Ovary (tissue), 9 donors: Measurements from ENCODE around the gene ALX3. TPM values are rescaled to one million over a fixed set of nuclear protein-coding genes. Genes with fewer than 3 reads are reported as not detected.

Experiments used
- DNase-seq, 5 donors: peaks; one replicate each; pipeline ENCODE4 v3.0.0-alpha.2; 2019 to 2020
- H3K27ac ChIP-seq, 2 donors: fragments of 200-600 bp; one replicate each; pipeline versions ENCODE4 v1.5.1 to v1.8.0; 2019 to 2022
- H3K27me3 ChIP-seq: fragments of 200-600 bp; one replicate; pipeline ENCODE4 v1.8.0; 2022
- H3K36me3 ChIP-seq: fragments of 200-600 bp; sonication (generic); one replicate; pipeline ENCODE4 v1.5.1; 2019
- H3K4me1 ChIP-seq: one replicate; pipeline ENCODE4 v1.8.1; 2013; ENCODE audit warnings: mild to moderate bottlenecking, moderate library complexity; ENCODE audit not compliant: insufficient read depth
- H3K4me3 ChIP-seq: fragments of 200-600 bp; sonication (generic); one replicate; pipeline ENCODE4 v1.5.1; 2017
- H3K9me3 ChIP-seq, 2 donors: fragments of 200-600 bp in 1 of 2; sonication (generic) in 1 of 2; one replicate each; pipeline versions ENCODE4 v1.5.1 to v1.8.1; 2013 to 2019; ENCODE audit warnings: mild to moderate bottlenecking in 1 of 2, moderate library complexity in 1 of 2
- CTCF ChIP-seq, 3 donors: fragments of 450-650 bp in 2 of 3; fragments of 200-600 bp in 1 of 3; IDR thresholded peaks; one replicate each; pipeline versions ENCODE4 v1.5.1 to v1.8.0; 2016 to 2022; ENCODE audit warnings: antibody characterized with exemption in 3 of 3, mild to moderate bottlenecking in 1 of 3
- EP300 ChIP-seq: sonication (generic); formaldehyde crosslinking; IDR thresholded peaks from one replicate; pipeline ENCODE4 v1.6.1; 2017; ENCODE audit warnings: antibody characterized with exemption
- POLR2A ChIP-seq: fragments of 450-650 bp; IDR thresholded peaks from one replicate; pipeline ENCODE4 v1.6.1; 2017; ENCODE audit warnings: antibody characterized with exemption, mild to moderate bottlenecking, moderate library complexity
- WGBS, 3 donors: extraction: QIAGEN DNeasy Blood & Tissue Kit in 1 of 3; methylation state at CpG; one replicate each; pipeline versions ENCODE4 v1.1.5 to v1.1.7; 2013 to 2017; 5-methylcytosine and 5-hydroxymethylcytosine counted together
- intact Hi-C, 4 donors: fragments of 100-400 bp; cut with DNase I; formaldehyde crosslinking; loops; one replicate each; pipeline versions ENCODE4 v1.11.0 to v1.15.1; 2022 to 2023
- polyA plus RNA-seq, 2 donors: library from polyadenylated mRNA; stranded (reverse); fragments of 200-250 nt in 1 of 2; fragments of 350-450 nt in 1 of 2; fragmentation: Illumina TruSeq in 1 of 2; extraction: RNeasy Lipid Tissue Mini Kit (QIAGEN cat#74804) in 1 of 2; gene quantifications; one replicate each; pipeline ENCODE4 v1.2.3, GENCODE V29; 2013 to 2014
- total RNA-seq, 7 donors: library from RNA; depleted of rRNA in 2 of 7; stranded (reverse); fragments of >200 nt in 2 of 7; fragmentation: NEBNext Ultra II Directional in 3 of 7; extraction: Animal tissue kit (Norgen Biotek cat#: 25700) in 3 of 7; gene quantifications; one replicate each; pipeline versions ENCODE4 v1.1.0 to v1.2.4, GENCODE V29; 2016 to 2023
- donor health status: DM: no; HTN: no; CAD: no; lungs with moderate emphysema.
- donor health status: DM: no; HTN: no; CAD: no.
- donor health status: Bipolar disorder and iron deficiency.
- donor health status: DM: yes; HTN: yes; CAD: no.
- donor health status: DM: no; HTN: no; CAD: no.
- donor health status: DM: yes; HTN: yes; CAD: no.

Gene ALX3
- total and polyA plus RNA-seq, 9 donors = 0.12 to 0.43 (median 0.36) TPM; not detected in 4

DNA sequence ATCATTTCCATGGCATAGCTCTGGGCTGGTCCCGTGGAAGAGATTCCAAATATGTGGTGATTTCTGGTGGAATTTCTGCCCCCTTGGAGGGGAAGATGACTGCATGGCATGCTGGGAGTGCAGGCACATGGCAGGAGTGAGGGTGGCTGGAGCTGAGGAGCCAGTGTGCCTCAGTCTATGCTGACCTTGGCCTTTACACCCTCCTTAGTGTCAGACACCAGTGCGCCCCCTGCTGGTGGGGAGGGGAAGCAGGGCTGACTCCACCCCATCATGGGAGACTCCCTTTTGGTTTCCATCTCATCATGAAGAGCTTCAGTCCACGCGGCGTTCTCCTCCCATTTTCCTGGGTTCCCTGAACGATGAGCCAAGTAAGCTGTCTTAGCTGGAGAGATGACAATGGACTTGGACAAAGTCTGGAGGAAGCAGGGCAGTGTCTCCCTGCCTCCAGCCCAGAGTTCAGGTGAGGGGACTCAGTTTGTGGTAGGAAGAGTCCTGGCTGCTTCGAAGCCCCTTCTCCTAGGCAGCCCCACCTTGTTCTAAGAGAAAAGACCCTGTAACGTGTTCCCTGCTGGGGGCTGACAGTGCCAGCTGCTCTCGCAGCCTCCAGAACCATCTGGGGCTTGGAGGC is 10.3 kb downstream of the ALX3 start:
- 84 to 87% (median 87%) methylated on average over 9 of the region's 9 CpGs for WGBS, 3 donors
- H3K9me3 ChIP-seq = no peaks in the 10 kb centered on the region
- intact Hi-C loops = no loop called here
- H3K27ac ChIP-seq = no peak overlapping the region
- peak in 1 of 5 donors; percentile 35 for DNase-seq
- TF ChIP-seq POLR2A = no peak
- TF ChIP-seq CTCF (IDR thresholded peaks at IDR 0.05) = peak in 1 of 3 donors; percentile 20
- no peaks in the 10 kb centered on the region for H3K36me3 ChIP-seq
- no peaks in the 10 kb centered on the region for H3K27me3 ChIP-seq
- H3K4me1 ChIP-seq = no peaks in the 10 kb centered on the region
- no peak overlapping the region for H3K4me3 ChIP-seq

- TF ChIP-seq POLR2A (no peak), CTCF (IDR thresholded peaks at IDR 0.05) (no peak), EP300 (no peak)
- intact Hi-C loops = loop anchor here in 2 of 4 donors (5.0 to 10.0 kb wide), 2 partner anchors 33 to 46 kb away; no protein-coding TSS in a partner anchor
- no peak overlapping the region for H3K27ac ChIP-seq
- no peaks in the 10 kb centered on the region for H3K27me3 ChIP-seq
- no peak for DNase-seq
- H3K36me3 ChIP-seq = no peaks in the 10 kb centered on the region
- no peaks in the 10 kb centered on the region for H3K9me3 ChIP-seq
- H3K4me1 ChIP-seq = no peaks in the 10 kb centered on the region
- H3K4me3 ChIP-seq = no peak overlapping the region
- WGBS, 3 donors = 68 to 83% (median 70%) methylated on average over 6 of the region's 6 CpGs
Measured at GRCh38 chr1:110059133-110059863, 11.2 kb downstream of the ALX3 start.

DNA sequence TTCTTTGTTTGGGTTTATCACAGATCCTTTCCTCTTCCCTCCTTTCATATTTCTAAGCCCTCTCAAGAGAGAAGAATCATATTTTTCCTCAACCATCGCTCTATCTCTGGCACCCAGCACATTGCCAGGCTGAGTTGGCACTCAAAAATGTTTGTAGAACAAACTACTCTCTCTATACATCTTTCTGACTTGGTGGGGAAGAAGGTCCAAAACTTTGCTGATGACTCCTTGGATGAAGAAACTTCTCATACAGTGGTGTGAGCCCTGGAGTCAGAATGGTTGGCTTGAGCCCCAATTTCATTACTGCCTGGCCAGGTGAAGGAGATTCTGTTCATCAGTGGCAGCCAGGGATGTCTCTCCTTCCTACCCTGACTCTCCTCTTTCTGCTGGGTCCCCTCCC is 11.9 kb downstream of the ALX3 start:
- no peak overlapping the region for H3K27ac ChIP-seq

More for the DNA sequence above, 11.9 kb downstream of the ALX3 start:
- Histone ChIP-seq H3K27me3 (no peaks in the 10 kb centered on the region), H3K9me3 (no peaks in the 10 kb centered on the region), H3K4me1 (no peaks in the 10 kb centered on the region), H3K36me3 (no peaks in the 10 kb centered on the region), H3K4me3 (no peak overlapping the region)
- no peak for DNase-seq
- intact Hi-C loops = loop anchor here in 2 of 4 donors (5.0 to 10.0 kb wide), 2 partner anchors 34 to 46 kb away; no protein-coding TSS in a partner anchor
- WGBS, 3 donors = 50 to 57% (median 55%) methylated on average over 1 of the region's 1 CpG
- TF ChIP-seq POLR2A = no peak
- no peak for TF ChIP-seq EP300
- TF ChIP-seq CTCF (IDR thresholded peaks at IDR 0.05) = no peak
